NB4 (cell line): ENCODE results near the gene NAT8L.

Experiments used
- MYC ChIP-seq: IDR thresholded peaks from 2 replicates; pipeline ENCODE4 v1.6.1; 2011; ENCODE audit warnings: low read depth, low read length
- POLR2A ChIP-seq: IDR thresholded peaks from 2 replicates; pipeline ENCODE4 v1.6.1; 2011; ENCODE audit warnings: mild to moderate bottlenecking; ENCODE audit not compliant: insufficient read length; ENCODE audit errors: extremely low read depth
- TF ChIP-seq, protein P1 (sequence below): IDR thresholded peaks from one replicate; pipeline ENCODE4 v1.5.1; 2012; ENCODE audit warnings: low read depth, low read length
- TF ChIP-seq, protein P2 (sequence below): IDR thresholded peaks from 2 replicates; pipeline ENCODE4 v1.6.1; 2011; ENCODE audit warnings: low read depth, low read length

DNA sequence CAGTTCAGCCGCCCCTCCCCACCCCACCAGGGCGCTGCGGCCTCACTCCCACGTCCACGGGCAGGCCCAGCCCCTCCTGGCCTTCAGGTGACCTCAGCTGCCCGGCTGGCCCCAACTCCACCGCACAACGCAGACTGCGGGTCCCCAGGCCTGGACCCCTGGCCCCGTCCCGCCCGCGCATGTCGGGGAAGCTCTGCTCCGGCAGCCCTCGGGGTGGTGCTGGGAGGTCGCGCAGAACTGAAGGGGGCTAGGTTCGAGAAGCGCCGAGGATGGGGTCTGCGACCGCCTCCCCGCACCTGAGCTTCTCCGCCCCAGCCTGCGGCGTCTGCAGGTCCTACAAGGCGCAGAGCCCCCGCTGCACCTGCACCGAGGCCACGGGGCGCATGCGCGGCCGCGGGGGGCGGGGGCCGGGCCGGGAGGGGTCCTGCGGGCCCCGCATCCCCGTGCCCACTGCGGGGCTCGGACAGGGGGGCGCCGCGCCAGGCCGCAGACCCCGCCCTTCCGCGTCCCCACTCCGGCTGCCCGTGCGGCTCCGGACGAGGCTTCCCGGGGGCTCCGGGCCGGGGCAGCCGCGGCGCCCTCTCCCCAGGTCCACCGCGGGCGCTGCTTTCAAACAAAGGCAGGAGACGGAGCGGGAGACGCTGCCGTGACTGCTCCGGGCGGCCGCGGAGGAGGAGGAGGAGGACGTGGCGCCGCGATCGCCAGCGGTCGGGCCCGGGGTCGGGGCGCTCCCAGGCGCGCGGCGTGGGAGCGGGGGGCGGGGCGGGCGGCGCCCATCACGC, 672 bp upstream of the NAT8L start:
- TF ChIP-seq, protein P1, sequence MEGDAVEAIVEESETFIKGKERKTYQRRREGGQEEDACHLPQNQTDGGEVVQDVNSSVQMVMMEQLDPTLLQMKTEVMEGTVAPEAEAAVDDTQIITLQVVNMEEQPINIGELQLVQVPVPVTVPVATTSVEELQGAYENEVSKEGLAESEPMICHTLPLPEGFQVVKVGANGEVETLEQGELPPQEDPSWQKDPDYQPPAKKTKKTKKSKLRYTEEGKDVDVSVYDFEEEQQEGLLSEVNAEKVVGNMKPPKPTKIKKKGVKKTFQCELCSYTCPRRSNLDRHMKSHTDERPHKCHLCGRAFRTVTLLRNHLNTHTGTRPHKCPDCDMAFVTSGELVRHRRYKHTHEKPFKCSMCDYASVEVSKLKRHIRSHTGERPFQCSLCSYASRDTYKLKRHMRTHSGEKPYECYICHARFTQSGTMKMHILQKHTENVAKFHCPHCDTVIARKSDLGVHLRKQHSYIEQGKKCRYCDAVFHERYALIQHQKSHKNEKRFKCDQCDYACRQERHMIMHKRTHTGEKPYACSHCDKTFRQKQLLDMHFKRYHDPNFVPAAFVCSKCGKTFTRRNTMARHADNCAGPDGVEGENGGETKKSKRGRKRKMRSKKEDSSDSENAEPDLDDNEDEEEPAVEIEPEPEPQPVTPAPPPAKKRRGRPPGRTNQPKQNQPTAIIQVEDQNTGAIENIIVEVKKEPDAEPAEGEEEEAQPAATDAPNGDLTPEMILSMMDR = no peak
- TF ChIP-seq POLR2A (no peak), MYC (no peak)
- TF ChIP-seq, protein P2, sequence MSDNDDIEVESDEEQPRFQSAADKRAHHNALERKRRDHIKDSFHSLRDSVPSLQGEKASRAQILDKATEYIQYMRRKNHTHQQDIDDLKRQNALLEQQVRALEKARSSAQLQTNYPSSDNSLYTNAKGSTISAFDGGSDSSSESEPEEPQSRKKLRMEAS = no peak
